HG03457 (cell line): Measurements from ENCODE around the gene SPEN.

ENCODE experiments used
- ATAC-seq: cut with Tn5 transposase; IDR thresholded peaks from one replicate; pipeline ENCODE4 v1.9.1; 2021; ENCODE audit warnings: moderate number of reproducible peaks; ENCODE audit not compliant: unreplicated experiment

SPEN gene

DNA sequence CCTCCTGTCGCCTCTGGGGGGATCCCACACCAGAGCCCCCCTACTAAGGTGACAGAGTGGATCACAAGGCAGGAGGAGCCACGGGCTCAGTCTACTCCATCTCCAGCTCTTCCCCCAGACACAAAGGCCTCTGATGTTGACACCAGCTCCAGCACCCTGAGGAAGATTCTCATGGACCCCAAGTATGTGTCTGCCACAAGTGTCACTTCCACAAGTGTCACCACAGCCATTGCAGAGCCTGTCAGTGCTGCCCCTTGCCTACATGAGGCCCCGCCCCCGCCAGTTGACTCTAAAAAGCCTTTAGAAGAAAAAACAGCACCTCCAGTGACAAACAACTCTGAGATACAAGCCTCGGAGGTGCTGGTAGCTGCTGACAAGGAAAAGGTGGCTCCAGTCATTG lies 86.2 kb downstream of the SPEN start:
- ATAC-seq = no peak

DNA sequence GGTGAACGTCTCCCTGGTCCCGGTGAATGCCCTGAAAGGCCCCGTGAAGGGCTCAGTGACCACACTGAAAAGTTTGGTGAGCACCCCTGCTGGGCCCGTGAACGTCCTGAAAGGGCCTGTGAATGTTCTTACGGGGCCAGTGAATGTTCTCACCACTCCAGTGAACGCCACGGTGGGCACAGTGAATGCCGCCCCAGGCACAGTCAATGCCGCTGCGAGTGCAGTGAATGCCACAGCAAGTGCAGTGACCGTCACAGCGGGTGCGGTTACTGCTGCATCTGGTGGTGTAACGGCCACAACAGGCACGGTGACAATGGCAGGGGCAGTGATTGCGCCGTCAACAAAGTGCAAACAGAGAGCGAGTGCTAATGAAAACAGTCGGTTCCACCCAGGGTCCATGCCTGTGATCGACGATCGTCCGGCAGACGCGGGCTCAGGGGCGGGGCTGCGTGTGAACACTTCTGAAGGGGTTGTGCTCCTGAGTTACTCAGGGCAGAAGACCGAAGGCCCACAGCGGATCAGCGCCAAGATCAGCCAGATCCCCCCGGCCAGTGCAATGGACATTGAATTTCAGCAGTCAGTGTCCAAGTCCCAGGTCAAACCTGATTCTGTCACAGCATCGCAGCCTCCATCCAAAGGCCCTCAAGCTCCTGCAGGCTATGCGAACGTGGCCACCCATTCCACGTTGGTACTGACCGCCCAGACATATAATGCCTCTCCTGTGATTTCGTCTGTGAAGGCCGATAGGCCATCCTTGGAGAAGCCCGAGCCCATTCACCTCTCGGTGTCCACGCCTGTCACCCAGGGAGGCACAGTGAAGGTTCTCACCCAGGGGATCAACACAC lies 86.9 kb downstream of the SPEN start:
- ATAC-seq = no peak

DNA sequence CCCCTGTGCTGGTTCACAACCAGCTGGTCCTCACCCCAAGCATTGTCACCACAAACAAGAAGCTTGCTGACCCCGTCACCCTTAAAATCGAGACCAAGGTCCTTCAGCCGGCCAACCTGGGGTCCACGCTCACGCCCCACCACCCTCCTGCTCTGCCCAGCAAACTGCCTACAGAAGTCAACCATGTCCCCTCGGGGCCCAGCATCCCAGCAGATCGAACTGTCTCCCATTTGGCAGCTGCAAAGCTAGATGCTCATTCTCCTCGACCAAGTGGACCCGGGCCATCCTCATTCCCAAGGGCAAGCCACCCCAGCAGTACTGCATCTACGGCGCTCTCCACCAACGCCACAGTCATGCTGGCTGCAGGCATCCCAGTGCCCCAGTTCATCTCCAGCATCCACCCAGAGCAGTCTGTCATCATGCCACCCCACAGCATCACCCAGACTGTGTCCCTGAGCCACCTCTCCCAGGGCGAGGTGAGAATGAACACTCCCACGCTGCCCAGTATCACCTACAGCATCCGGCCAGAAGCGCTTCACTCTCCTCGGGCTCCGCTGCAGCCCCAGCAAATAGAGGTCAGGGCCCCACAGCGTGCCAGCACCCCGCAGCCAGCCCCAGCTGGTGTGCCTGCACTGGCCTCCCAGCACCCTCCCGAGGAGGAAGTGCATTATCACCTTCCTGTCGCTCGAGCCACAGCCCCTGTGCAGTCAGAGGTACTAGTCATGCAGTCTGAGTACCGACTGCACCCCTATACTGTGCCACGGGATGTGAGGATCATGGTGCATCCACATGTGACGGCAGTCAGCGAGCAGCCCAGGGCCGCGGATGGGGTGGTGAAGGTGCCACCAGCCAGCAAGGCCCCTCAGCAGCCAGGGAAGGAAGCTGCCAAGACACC lies 87.8 kb downstream of the SPEN start:
- no peak for ATAC-seq

DNA sequence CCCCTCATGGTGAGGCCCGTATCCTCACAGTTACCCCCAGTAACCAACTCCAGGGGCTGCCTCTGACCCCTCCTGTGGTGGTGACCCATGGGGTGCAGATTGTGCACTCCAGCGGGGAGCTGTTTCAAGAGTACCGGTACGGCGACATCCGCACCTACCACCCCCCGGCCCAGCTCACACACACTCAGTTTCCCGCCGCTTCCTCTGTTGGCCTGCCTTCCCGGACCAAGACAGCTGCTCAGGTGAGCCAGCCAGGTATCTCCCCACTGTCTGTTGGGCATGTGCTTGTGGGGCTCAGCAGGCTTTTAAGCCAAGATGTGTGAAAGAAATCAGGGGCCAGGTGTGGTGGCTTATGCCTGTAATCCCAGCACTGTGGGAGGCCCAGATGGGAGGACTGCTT lies 88.5 kb downstream of the SPEN start:
- no peak for ATAC-seq

DNA sequence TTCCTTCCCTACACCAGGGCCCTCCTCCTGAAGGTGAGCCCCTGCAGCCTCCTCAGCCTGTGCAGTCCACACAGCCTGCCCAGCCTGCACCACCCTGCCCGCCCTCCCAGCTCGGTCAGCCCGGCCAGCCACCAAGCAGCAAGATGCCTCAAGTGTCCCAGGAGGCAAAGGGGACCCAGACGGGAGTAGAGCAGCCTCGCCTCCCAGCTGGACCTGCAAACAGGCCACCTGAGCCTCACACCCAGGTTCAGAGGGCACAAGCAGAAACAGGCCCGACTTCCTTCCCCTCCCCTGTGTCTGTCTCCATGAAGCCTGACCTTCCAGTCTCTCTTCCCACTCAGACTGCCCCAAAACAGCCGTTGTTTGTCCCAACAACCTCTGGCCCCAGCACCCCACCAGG lies 89.6 kb downstream of the SPEN start:
- ATAC-seq = no peak

DNA sequence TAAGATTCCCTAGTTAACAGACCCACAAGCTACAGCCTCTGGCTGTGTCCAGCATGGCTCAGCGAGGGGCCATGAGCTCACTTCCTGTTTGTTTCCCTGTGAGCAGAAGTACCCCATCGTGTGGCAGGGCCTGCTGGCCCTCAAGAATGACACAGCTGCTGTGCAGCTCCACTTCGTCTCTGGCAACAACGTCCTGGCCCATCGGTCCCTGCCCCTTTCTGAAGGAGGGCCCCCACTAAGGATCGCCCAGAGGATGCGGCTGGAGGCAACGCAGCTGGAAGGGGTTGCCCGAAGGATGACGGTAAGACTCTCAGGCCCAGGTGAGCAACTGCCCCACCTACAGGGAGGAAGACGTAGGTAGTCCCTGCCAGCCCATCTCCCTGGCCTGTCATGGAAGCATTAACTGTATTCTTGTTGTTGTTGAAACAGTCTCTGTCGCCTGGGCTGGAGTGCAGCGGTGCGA lies 90.2 kb downstream of the SPEN start:
- no peak for ATAC-seq

DNA sequence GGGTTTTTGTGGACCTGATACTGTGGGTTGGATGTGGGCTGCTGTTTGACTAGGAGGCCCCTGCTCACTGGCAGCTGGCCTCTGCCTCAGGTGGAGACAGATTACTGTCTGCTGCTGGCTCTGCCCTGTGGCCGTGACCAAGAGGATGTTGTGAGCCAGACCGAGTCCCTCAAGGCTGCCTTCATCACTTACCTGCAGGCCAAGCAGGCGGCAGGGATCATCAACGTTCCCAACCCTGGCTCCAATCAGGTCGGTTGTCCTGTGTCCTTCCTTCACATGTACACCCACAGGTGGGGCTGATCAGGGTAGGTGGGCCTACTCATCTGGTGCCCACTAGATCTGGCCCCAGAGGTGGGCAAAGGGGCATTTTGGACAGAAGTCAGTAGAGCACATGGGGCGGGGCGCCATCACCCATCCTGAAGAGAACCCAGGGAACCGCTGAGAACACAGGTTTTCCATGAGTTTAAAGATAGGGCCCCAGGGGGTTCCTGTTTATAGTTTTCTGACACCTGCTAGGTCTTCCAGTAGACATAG lies 91.2 kb downstream of the SPEN start:
- ATAC-seq = no peak

DNA sequence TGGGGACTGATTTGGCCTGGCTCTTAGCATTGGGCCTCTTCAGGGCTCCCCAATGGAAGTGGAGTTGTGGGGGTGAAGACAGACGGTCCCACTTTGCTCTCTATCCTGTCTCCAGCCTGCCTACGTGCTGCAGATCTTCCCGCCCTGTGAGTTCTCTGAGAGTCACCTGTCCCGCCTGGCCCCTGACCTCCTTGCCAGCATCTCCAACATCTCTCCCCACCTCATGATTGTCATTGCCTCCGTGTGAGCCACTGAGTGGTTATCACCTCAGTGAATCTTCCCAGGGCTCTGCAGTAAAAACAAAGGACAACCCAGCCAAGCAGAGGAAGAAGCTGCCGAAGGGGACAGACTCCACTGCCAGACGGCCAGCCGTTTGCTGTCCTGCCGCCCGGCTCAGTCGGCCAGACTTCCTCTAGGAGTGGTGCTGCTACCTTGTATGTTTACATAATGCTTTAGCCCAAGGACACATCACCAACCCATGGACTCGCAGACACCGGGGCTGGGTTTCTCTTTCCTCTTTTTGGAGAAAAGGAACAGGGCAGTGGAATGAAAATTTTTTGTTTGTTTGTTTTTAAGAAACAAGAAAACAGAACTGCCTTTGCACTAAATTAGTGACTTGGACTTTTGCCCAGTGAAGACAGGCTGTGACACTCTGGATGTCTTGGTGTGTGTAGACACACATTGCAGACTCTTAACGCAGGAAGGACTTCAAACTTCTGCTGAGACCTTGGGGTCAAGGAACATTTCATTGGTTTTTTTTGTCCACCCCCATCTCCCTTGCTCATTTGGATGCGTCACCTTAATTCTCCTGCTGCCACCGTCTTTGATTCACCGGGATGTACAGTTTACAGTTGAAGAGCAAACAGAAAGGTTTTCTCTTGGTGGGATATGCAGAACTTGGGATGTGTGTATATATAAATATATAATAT lies 91.9 kb downstream of the SPEN start:
- no peak for ATAC-seq

DNA sequence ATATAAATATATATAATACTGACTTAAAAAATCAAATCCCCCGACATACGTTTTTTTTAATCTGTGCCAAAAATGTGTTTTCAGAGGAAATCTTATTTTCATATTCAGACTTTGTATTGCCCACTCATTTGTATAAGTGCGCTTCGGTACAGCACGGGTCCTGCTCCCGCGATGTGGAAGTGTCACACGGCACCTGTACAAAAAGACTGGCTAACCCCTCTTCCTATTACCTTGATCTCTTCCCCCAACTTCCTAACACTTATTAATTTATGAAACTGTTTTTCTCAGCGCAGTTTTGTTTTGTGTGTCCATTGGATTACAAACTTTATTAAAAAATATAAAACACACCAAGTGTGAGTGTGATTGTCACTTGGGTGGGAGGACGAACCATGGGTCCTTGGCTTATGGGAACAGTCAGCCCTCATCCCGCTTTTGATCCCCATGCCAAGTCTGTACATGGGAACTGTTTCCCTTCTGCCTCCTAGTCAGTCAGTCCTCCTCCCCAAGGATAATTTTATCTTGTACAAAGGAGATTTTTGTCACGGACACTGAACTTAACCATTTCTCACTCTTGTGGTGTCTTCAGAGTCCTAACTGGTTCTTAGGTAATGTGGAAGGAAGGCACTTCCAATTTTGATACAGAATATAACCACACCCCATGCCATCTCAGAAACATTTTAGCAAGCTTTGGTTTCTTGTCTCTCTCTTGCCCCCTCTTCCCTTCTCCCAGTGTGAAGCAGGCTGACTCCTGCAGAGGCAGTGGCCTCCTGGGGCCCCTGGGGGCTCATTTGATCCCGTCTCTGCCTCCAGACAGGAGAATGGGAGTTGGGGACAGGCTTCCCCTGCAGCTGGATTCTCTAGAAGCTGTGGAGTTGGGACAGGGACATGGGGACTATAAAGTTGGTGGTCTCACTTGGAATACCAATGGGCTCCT lies 92.9 kb downstream of the SPEN start:
- ATAC-seq = no peak

DNA sequence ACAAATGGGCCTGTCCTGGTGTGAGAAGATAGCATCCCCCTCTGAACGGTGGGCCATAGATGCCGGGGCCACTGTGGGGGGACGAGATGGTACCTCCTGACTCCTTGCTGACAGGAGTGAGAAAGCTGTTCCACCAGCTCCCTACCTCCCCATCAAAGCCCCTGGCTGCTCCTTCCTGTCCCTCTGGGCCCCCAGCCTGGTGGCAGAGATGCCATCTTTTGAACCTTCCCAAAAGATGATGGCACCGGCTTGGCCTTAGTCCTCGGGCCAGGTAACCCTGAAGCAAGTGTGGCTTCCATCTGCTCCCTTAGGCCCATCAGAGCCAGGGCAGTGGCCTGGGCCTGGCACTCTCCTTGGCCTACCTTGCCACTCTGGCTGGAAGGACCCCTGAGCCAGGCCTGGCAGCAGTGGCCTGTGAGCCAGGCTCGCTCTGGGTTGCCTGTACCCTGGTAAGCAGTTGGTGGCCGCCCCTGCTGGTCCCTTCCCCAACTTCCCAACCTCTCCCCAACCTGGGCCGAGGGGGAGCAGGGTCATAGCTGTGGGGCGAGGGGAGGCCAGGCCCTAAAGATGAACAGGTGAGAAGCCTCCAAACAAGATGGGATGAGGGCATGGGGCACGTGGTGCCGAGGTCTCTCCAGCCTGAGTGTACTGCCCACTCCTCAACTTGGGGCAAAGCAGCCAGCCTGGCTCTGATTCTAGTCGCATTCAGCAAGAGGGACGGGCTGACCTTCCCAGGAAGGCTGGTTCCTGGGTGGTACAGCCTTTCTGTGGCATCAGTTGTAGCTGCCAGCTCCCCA lies 93.7 kb downstream of the SPEN start:
- ATAC-seq = no peak

DNA sequence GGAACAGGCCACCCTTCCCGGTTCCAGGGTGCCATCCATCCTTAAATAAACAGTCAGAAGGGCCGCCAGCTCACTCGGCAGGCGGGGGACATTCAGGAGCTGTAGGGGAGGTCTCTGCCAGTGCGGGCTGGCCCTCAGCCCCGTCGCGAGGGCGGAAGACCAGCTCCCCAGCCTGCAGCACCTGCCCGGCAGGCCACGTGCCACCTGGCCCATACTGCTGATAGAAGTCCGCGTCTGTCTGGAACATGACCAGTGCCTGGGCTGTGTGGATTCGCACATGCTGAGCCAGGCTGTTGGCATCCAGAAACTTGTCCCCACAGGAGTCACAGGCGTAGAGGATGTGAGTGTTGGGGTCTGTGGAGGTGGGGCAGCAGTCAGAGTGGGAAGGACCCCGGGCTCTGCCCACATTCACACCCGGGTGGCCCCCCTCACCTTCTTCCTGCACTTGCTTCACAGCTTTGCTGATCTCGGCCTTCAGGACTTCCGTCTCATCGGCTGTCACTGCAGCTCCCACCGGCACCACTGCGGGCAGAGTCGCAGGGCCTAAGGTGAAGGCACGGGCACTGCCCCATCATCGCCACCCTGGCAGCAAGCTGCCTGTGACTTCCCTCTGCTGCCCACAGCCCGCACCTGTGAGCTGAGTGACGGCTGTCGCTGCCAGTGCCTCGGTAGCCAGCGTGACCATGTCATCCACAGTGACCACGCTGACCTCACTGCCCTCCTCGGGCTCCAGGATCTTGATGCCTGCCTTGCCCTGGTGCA lies 94.6 kb downstream of the SPEN start:
- ATAC-seq = no peak

DNA sequence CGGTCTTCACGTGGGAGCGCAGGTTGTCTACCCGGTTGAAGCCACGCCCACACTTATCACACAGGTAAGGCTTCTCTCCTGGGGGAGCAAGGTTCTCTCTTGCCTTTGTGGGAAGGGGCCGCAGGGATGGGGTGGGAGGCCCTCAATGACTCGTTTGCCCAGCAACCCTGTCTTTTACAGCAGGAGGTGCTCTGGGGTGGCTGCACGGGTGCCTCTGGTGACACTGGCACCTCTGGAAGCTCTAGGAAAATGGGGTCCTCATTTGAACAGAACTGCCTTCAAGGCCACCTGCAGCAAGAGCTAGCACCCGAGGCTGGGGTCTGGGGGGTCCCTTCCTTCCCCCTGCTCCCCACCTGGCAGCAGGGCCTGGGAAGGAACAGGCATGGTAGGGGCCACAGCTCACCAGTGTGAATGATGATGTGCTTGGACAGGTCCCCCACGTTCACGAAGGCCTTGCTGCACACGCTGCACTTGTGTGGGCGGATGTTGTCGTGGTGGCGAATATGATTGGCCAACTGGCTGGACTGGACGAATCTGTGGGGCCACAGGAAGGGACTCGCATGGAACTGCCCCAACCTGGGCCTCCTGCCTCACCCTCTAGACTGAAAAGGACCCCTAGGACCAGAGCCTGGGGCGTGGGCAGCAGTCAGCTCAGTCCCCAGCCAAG lies 95.3 kb downstream of the SPEN start:
- ATAC-seq = no peak

DNA sequence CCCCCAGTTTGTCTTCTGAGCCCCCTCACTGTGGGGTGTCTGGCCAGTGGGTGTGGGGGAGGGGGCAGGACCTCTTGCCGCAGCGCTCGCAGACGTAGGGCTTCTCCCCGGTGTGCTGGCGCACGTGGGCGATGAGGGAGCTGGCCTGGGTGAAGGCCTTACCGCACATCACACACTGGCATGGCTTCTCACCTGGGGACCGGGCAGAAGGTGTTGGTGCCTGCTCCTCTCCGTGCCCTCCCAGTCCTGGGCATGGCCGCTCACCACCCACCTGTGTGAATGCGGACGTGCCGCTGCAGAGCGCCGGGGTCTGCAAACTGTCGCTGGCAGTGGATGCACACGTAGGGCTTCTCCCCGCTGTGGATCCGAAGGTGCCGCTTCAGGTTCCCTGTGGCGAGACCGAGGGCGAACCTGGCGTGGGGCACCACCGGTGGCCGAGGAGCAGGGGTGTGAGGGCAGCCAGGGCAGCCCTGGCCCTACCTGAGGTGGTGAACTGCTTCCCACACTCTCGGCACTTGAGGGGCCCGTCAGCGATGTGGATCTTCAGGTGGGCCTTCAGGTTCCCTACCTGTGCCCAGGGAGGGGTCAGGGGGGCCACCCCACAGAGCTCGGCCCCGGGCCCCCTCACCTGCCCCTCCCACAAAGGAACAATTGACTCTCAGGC lies 96.0 kb downstream of the SPEN start:
- no peak for ATAC-seq

DNA sequence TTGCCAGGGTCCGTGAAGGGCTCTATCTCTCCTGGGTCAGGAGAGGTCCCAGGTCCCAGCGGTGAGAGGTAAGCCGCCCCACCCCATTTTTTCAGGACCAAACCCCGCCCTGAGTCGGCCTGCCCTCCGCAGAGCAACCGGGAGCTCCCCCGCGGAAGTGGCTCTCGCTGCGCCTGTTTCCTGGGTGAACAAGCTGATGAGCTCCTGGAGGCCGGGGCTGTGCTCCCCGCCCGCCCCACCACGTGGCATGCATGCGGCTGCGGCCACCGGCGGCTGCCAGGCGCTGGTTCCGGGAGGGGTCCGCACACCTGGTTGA lies 96.4 kb downstream of the SPEN start:
- ATAC-seq = no peak

DNA sequence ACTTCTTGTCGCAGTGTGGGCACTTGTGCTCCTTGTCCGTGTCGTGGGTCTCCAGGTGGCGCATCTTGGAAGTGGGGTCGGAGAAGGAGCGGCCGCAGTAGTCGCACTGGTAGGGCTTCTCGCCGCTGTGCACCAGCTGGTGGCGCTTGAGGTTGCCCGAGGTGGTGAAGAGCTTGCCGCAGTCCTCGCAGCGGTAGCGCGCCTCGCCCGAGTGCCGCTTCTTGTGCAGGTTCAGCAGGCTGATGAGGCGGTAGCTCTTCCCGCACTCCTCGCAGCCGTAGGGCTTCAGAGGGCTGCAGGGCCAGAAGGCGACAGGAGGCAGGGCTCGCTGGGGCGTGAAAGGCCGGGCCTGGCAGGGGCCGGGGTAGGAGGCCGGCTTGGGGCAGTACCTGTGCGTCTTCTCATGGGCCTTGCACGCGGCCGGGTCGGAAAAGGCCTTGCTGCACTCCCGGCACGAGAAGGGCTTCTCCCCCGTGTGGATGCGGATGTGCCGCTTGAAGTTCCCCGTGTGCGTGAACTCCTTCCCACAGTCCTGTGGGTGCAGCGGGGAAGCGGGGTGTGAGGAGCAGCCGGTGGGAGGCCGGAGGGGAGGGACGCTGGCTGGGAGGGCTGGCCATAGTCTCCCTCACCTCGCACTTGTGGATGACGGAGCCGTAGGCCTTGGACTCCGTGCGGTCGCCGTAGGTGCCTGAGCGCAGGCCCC lies 97.0 kb downstream of the SPEN start:
- ATAC-seq = no peak

DNA sequence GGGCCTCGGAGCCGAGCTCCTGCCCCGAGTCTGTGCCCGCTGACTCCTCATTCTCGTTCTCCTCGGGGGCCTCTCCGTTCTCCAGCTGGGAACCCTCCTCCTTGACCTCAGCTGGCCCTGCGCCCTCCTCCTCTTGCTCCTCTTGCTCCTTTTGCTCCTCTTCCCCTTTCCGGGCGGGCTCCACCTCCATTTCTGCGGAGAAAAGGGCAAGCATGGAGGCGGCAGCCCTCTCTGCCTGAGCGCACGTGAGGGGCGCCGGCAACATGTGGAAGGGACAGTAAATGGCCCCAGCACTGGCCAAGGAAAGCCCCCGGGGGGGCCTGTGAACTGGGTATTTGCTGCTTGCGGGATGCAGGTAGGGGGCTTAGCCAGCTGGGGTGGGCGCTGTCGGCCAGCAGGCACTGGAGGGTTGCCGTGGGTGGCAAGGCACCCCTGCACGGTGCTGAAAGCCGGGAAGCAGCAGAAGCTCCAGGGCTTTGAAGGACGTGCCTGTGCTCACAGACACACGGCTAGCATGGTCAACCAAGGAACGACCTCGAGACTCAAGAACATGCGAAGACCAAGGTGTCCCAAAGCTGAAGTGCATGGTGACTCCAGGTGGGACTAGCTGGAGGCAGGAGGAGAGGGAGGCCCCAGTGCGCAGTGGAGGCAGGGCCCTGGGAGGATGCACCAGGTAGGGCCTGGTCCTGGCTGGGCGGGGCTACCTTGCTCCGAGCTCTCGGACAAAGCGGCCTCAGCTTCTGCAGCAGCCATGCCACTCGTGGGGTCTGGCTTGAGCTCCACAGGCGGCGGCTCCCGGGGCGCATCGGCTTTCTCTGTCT lies 97.7 kb downstream of the SPEN start:
- no peak for ATAC-seq
